ENCODE measurements around the gene NPAS3.

Gene NPAS3

DNA sequence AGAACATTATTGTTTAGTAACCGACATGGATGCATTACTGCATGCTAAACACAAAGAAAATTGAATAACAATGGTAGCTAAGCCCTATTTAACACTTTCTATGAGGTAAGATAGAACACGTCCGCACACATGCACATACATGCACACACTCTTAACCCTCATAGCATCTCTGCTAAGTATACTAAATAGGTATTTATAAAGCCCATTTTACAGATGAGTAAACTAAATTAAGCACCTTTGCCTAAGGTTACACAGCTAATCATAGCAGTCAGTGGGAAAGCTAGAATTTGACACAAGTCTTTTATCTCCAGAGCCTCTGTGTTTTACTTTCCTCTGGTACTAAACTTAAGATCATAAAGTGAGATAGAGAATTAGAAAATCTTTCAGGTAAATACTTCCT lies 577.2 kb downstream of the NPAS3 start:
- DNase-seq (ENCODE audit: low spot score), result no peak

DNA sequence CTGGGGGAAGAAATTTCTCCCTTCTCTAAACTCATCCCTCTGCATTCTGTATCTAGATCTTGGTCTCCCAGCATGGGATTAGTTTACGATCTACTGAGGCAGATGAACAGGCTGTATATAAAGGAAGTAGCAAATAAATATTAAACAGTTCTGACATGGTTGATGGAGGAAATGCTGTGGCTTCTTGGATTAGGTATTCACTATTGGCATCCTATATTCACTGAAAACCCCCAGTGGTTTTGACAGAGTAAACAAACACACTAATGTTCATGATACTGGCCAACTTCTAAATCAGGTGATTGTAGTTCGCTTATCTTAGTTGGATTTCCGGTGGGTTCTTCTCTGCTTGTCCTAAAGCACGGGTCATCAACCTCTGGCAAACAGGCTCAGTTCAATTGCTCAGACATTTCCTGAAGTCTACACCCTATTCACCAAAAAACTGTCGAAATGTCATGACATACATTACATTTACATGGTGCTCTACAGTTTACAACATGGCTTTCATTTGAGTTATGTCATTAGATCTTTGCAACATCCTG lies 578.3 kb downstream of the NPAS3 start:
- no peak for DNase-seq (ENCODE audit: low spot score)

DNA sequence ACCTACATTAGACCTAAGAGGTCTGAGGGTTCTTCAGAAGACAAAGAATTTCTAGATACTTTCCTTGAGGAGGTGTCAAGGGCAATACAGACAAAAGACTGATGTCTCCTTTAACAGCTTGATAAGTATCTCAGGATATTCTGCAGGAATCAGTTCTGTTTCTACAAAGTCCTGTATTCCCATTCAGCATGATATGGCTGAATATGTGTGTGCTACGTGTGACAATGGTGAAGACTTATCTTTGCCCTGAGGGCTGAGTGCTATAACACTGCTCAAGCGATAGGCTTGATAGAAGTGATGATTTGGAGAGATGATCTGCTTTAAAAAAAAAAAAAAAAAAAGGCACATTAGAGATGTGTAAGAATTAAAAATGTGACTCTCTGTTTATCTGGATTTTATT lies 582.5 kb downstream of the NPAS3 start:
- no peak for DNase-seq (ENCODE audit: low spot score)

DNA sequence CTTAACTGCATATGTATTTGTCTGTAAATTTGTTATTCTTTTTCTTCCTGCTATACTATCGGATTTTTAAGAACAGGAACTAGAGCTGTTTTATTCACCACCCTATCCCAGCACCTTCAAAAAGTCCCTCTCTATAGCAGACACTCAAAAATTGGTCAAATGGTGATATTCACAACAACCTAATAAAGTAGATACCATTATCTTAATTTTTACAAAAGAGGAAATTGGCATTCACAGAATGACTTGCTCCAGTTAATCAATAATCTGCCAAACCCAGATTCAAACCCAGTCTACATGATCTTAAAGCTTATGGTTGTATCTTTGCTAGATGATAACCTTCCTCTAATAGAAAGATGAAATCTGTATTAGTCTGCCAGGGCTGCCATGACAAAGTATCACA lies 585.6 kb downstream of the NPAS3 start:
- no peak for DNase-seq (ENCODE audit: low spot score)

DNA sequence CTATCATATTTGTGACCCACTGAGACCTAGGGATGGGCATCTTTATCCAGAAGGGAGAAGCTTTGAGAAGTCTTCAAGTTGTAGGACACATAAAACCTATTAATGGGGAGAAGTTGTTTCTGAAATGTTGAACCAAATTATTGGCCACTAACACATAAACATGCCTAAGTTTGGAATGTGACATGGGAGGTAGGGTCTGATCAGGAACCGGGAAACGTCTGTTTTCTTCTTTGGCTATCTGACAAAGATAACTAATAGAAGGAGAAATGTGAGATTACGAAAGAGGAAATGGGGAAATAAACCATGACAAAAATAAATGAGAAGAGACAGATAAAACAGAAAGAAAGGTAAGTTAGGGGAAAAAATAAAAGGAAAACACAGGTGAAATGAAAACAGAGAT lies 586.9 kb downstream of the NPAS3 start:
- no peak for DNase-seq (ENCODE audit: low spot score)

DNA sequence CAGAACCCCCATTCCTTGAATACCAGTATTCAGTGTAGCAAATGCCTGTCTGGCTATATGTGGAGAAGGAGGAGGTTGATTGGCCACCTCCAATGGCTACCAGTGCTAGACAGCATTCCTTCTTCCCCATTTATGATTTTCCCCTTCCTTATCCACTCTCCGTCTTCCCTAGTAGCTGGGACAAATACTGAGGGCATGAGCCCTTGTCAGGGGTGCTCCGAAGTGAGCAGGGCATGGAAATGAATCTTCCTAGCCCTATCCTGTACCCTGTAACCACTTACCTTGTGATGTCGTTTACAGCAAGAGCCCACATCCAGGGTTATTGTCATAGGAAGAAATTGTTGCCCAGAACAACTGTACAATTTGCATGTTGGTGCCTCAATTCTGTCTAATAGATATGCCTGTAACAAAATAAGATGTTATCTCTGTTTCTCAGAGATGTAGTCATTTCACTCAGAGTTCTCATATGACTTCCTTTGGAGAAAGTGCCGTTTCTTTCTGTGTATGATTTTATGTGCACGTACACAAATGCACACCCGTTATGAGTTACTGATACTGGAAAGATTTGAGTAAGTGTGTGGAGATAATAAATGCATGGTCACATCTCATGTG lies 588.5 kb downstream of the NPAS3 start:
- no peak for DNase-seq (ENCODE audit: low spot score)

DNA sequence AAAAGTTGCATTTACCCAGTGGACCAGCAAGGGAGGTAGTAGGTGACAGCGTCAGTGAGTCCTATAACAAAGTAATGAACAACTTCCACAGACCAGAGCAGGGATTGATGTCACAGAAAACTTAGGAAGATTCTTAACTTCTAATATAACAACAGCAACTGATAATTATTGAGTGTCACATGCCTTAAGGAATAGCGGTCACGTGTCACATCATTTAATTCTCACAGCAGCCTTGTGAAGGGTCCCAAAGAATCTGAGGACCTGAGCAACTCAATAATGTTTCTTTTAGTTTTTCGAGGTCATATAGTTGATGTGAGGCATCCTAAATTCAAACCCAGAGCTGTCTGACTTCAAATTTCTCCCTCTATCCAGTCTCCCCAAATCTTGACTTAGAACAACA lies 590.0 kb downstream of the NPAS3 start:
- DNase-seq (ENCODE audit: low spot score), result no peak

DNA sequence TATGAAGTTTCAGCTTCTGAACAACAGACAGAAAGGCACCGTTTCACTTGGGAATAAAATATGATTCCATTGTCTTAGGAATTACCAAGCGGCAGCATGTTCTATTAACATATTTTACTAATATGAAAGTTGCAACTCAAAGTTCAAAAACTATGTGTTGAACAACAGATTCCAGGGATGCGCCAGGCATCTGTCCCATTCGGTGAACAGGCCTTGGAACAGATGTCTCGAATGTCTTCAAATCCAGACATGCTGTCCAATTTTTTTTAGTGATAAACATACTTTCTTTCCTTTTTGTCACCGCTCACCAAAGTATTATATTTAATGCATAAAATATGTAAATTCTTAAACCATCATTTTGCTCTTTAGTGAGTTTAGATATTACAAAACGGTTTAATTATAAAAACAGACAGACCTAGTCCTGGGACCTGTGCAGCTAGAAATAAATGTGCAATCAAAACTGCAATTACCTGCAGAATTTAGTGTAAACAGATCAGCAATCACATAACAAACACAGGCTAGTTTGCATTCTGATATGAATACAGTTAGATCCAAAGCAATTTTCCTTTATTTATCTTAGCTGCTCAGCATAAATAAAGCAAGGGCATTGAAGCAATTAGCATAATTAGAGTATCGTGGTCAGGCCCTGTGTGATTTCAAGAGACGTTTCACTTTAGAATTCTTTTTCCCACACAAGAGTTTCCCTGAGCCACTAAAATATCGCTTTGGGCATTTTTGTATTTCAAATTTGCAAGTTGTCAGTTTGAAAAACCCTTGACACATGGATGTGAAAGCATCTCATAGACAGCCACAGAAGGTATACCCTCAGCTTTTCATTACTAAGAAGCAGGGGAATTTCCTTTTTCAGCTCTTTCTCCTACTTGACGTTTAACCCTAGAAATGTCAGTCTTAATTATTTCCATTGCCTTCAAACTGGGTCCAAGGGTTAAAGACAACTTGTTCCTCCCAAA lies 591.4 kb downstream of the NPAS3 start:
- DNase-seq (ENCODE audit: low spot score), result no peak

DNA sequence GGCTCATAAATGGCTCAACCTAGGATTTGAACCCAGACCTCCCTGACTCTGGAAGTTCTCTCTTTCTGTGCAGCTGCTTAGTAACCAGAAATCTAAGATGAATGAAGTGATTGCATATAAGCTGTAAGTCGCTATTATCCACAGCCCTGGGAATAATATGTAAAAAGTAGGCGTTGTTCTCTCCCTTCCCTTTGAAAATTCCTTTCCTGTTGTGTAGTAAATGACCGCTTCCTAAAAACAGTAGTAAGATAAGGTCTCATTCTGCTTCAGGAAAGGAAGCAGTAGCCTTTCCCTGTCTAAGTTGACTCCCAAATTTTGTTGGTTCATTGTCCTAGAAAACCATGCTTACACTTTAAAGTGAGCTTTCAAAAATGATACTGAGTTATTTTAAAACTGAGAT lies 593.9 kb downstream of the NPAS3 start:
- no peak for DNase-seq (ENCODE audit: low spot score)

DNA sequence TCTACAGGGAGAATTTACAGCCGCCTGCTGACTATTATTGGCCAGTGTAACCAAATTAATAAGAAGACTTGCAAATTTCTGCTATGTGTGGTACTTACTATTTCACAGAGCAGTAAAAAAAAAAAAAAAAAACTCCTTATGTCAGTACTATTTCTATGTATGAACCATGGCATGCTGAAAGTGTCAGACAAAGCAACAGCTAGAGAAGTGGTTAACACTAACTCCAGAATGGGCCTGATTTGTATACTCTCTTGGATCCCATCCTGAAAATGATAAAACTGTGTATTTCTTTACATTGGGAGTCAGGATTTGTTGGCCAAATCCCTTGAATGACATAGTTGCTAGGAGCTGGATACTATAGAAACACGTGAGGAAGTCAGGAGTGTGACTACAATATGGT lies 595.4 kb downstream of the NPAS3 start:
- DNase-seq (ENCODE audit: low spot score), result no peak

DNA sequence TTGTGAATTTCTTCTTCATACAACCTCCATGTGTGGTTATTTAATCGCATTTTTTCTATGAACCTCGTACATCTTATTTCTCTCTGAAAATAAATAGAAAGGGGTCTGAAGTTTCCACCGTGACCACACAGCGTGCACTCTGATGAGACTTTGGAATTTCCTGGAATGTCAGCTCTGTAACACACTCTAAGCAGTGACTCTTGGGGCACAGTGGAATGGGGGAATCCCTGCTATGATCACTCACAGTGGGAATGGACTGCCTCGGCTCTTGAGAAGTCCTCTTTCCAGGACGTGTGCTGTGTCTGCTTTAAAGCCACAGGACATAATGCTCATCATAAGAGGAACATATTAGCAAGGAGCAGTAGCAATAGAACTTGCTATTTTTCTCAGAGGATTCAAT lies 596.0 kb downstream of the NPAS3 start:
- no peak for DNase-seq (ENCODE audit: low spot score)

DNA sequence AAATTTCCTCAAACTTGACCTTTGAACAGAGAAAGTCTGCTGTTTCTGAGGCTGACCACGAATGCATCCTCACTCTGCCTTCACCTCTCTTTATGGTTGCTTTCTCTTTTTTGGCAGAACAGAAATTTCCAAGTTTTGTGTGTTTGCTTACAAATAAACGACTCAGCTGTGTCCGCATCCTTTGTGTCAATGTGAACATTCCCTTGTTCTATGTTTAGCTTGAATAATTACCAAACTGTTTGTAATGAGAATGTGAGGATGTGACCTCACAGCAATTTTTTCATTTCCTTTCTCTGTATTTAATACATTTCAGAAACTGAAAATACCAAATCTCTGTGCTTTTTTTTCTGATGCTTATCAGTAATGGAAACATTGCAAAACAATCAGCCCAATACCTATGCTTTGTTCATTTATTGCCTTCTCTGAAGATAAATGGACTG lies 601.3 kb downstream of the NPAS3 start:
- DNase-seq (ENCODE audit: low spot score), result no peak

DNA sequence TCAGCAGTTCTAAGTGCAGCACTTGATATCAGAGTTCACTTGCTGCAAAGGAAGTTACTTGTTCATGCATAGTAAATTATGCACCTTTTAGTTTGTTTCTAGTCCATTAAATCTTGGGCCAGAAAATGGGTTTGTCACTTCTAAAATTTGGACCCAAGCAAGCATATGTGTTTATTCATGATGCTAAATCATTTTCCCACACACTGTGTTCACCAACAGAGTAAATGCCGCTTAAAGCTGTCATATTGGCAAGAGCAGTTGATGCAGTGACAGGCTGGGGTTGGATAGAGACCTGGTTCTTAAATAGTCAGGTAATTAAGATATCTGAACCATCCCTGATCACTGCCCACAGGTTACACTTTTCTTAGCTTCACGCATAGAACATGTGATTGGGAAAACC lies 602.5 kb downstream of the NPAS3 start:
- DNase-seq (ENCODE audit: low spot score), result no peak

DNA sequence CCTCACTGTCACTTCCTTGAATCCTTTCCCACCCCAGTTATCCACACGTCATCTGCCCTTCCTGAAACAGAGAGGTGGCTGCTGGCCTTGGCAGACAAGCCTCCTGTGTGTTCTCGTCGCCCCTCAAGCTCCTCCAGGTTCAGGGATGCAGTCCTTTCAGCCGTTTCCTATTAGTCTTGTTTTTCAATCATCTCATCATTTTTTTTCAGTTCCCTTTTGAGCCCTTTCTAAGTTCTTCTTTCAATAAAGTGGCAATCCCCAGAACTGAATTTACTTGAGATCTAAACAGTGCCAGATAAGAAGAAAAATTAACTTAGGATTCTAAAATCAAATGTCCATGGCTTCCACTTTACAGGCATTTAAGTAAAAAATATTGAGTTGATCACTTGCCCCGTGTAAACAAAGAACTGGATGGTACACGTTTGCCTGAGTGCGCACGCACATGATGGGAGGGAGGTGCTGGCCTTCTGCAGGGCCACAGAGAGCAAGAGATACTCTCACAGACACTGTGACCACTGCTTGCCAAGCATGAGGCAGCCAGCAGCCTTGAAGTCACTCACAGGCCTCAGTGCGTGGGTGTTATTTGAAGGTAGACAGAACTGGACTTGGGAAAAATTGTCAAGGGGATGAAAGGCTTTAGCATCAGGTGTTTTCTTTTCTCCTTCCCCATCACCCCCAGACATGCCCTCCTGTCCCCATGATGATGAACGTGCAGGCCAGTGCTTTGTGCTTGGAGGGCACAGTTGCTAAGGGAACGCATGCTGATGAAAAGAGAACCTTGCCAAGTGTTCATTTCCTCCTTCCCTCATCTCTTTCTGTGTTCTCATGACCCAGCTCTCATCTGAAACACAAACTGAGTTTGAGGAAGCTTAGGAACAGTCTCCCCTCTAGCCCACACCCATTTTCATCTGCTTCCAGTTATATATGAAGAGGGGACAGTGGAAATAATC lies 603.9 kb downstream of the NPAS3 start:
- no peak for DNase-seq (ENCODE audit: low spot score)

DNA sequence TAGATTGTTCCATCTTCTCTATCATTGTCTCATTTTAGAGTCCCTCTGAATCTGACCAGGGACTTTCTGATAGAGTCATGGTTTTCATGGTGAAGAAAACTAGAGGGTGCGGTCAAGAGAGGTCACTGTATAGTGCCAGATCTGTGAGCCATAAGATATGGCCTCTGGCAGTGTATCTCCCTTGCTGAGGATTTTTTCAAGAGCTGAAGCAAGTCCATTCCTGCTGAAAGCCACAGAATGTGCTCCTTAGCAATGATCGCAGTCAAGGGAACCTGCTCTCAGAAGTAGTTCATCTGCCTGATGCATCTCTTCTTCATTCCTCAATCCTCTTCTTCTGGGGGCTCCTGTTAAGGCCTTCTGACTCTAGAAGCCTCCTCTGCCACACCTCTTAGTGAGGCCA lies 607.0 kb downstream of the NPAS3 start:
- DNase-seq (ENCODE audit: low spot score), result no peak

DNA sequence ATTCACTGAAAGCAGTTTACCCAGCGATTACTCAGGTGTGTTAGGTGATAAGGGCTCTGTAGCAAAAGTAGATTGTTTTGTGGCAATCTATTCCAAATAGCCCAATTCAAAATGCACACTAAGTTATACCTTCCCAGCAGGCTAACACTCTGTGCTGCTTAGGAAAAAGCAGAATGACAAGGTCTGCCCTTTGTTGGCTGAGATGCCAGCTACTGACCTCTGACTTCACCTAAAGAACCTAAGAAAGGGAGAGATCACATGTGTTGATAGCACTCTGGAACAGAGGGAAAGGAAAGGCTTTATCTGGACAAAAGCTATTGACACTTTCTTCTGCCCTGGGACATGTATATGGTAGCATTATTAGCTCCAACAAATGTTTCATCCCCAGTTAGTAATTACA lies 609.9 kb downstream of the NPAS3 start:
- DNase-seq (ENCODE audit: low spot score), result no peak

DNA sequence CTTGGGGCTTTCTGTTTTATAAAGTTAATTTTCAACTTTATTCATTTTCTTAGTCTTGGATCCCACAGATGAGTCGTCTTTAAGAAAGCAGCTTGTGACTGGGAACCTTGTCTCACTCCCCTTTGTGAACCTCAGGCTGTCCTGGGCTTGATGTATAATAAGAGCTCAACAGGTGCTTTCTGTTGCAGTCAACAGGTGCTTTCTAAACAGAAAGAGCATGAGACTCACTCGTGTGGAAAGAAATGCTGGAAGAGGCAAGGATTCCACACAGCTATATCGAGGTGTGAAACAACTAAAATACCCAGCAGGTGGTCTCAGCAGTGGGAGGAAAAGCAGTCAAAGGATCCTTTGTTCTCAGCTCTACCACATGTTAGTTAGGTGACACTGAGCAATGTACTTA lies 613.3 kb downstream of the NPAS3 start:
- peak; percentile 31 for DNase-seq (ENCODE audit: low spot score)

DNA sequence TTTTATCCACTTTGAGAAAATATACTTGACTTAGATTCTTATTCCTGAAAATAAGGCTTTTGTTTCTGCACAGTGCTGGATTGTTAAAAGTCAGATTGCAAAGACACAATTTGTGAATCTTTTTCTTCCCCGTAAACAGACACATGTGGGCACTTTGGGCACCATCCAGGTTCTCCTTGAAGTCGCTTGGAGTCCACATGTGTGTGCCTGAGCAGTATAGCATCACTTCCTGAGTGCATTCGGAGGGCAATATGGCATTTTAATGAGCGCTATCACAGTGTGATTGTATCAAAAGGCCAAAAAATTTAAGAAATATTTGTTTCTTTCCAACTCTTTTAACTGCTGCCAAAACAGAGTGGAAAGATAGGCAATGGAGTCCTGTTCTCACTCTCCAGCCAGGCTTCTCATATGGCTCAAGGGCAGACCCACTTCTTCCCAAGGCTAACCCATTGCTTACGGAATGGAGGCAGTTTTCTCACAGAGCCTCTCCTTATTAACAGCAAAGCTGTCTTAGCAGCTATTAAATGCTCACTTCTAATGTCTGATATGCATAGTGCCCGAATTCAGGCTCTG lies 615.1 kb downstream of the NPAS3 start:
- DNase-seq (ENCODE audit: low spot score), result no peak

DNA sequence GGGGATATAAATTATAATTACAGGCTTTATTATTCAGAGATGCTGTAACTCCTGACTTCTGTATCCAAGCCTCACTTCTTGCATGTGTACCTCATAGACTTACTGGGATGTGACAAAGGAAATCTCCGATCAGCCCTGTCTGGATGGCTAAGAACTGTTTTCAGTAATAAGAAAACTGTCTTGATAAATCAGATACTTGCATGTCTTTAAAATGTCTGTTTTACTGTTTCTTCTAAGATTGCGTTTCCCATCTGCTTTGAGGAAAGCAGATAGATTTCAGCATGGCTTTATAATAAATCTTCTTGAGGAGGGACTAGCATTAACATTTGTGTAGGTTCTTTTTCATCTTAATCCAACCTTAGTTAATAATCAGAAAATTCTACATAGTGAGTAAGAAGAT lies 616.3 kb downstream of the NPAS3 start:
- DNase-seq (ENCODE audit: low spot score), result no peak

DNA sequence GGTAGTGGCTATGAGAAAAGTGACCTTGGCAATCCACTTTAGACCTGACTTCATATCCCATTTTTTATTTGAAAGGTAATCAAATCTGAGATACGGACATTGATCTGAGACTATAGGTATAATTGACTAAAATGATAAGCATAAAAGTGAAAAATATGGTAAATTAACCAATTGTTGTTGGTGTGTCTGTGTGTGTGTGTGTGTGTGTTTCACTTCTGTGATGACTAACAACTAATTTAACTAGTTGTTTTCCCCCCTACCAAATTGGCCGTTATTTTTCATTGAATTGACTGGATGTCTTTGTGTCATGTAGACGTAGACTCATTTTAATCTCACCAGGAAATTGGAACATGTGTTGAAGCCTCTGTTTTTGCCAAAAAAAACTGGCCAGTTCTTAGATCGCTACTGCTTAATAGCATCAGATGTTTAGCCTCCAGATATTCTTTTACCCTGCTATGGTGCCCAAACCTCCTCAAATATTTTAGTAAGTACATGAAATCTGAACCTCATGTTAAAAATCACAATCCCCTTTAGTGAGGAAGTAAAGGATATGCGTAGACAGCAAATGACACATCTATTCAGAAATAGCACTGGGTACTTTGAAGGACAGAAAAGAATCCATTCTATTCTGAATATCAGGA lies 617.2 kb downstream of the NPAS3 start:
- DNase-seq (ENCODE audit: low spot score), result no peak

DNA sequence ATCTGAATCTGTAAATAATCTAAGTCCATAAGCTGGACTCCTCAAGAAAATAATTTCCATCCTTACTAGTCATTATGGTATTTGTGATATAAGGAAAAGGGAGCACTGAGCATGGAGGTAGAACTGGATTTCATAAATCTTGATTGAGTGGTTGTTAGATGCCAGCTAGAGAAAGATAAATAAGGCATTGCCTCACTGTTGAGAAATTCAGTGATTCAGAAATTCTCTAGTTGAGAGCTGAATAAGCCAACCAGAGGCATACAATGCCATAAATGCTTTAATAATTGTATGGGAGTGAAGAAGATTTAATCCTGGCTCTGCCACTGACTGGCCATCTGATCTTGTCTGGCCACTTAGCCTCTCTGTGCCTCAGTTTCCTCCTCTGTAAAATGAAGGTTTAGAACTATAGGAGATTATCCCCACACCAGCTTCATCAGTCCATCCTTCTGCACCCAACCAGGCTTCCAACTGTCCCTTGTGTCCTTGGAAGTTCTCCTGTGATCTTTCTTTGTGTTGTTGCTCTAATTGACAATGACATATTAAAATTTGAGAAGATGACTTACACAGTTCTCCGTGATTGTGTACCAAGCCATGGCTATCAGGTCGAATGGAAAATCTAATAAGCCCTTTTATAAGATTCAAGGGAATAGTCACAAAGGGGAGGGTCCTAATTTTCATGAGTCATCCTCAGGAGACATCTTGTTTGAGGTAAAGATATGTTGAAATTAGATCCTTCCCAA lies 617.9 kb downstream of the NPAS3 start:
- DNase-seq (ENCODE audit: low spot score), result no peak

Data from iPS-NIHi11 (cell line).